Spleen (tissue), 11 donors: ENCODE measurements around the gene CROCC. TPM values are rescaled to one million over a fixed set of nuclear protein-coding genes. Genes with fewer than 3 reads are reported as not detected.

Experiments
- DNase-seq: peaks from one replicate; pipeline ENCODE4 v3.0.0-alpha.2; 2020
- H3K27ac ChIP-seq, 8 donors: fragments of 200-600 bp; sonication (generic) in 7 of 8; 1 replicate in 4 of 8; 2 replicates in 4 of 8; pipeline versions ENCODE4 v1.5.0 to v1.8.0; 2016 to 2021; ENCODE audit warnings: inconsistent platforms in 4 of 8, mild to moderate bottlenecking in 4 of 8, moderate library complexity in 1 of 8
- H3K27me3 ChIP-seq, 7 donors: fragments of 200-600 bp; sonication (generic) in 6 of 7; replicated peaks in 1 of 7; 1 replicate in 4 of 7; 2 replicates in 3 of 7; pipeline versions ENCODE4 v1.5.0 to v1.8.0; 2016 to 2021; ENCODE audit warnings: inconsistent platforms in 3 of 7, mild to moderate bottlenecking in 1 of 7
- H3K36me3 ChIP-seq, 6 donors: fragments of 200-600 bp; sonication (generic) in 5 of 6; 1 replicate in 4 of 6; 2 replicates in 2 of 6; pipeline versions ENCODE4 v1.5.0 to v1.8.0; 2016 to 2021; ENCODE audit warnings: inconsistent platforms in 2 of 6
- H3K4me1 ChIP-seq, 6 donors: fragments of 200-600 bp; sonication (generic) in 5 of 6; 1 replicate in 3 of 6; 2 replicates in 3 of 6; pipeline versions ENCODE4 v1.5.0 to v1.8.0; 2016 to 2021; ENCODE audit warnings: inconsistent platforms in 3 of 6
- H3K4me3 ChIP-seq, 8 donors: fragments of 200-600 bp; sonication (generic) in 7 of 8; 1 replicate in 4 of 8; 2 replicates in 4 of 8; pipeline versions ENCODE4 v1.5.0 to v1.8.0; 2016 to 2021; ENCODE audit warnings: inconsistent platforms in 4 of 8, mild to moderate bottlenecking in 4 of 8, moderate library complexity in 2 of 8
- H3K9me3 ChIP-seq, 8 donors: fragments of 200-600 bp; sonication (generic) in 7 of 8; 1 replicate in 4 of 8; 2 replicates in 4 of 8; pipeline versions ENCODE4 v1.5.0 to v1.8.0; 2016 to 2021; ENCODE audit warnings: inconsistent platforms in 4 of 8
- POLR2A ChIP-seq, 3 donors: fragments of 450-650 bp; IDR thresholded peaks; one replicate each; pipeline ENCODE4 v1.5.1; 2017; ENCODE audit warnings: antibody characterized with exemption in 3 of 3, mild to moderate bottlenecking in 1 of 3
- POLR2AphosphoS5 ChIP-seq, 3 donors: sonication (generic); formaldehyde crosslinking; IDR thresholded peaks; one replicate each; pipeline ENCODE4 v1.5.1; 2017; ENCODE audit warnings: antibody characterized with exemption in 3 of 3
- WGBS, 5 donors: extraction: QIAGEN DNeasy Blood & Tissue Kit in 3 of 5; methylation state at CpG; one replicate each; pipeline versions ENCODE4 v1.1.5 to v1.1.7; 2013 to 2018; 5-methylcytosine and 5-hydroxymethylcytosine counted together
- intact Hi-C: fragments of 100-400 bp; cut with DNase I; formaldehyde crosslinking; loops from one replicate; pipeline ENCODE4 v1.15.0; 2023; ENCODE audit warnings: low total_unique reads
- polyA plus RNA-seq, 3 donors: library from polyadenylated mRNA; stranded (reverse); fragments of 200-250 nt; gene quantifications; one replicate each; pipeline ENCODE4 v1.2.1, GENCODE V29; 2013
- total RNA-seq, 7 donors: library from RNA; depleted of rRNA in 3 of 7; stranded (reverse); fragments of >200 nt in 3 of 7; fragmentation: NEBNext Ultra II Directional in 4 of 7; extraction: Animal tissue kit (Norgen Biotek cat#: 25700) in 4 of 7; gene quantifications; one replicate each; pipeline versions ENCODE4 v1.1.0 to v1.2.1, GENCODE V29; 2016 to 2021
- TF ChIP-seq, protein P1 (sequence below), 11 experiments: fragments of 200-600 bp in 7 of 11; fragments of 450-650 bp in 4 of 11; sonication (generic) in 4 of 11; IDR thresholded peaks in 8 of 11; conservative IDR thresholded peaks in 3 of 11; 1 replicate in 7 of 11; 2 replicates in 4 of 11; pipeline versions ENCODE4 v1.4.0 to v1.8.0; 2016 to 2021; ENCODE audit warnings: antibody characterized with exemption in 11 of 11, inconsistent platforms in 4 of 11, mild to moderate bottlenecking in 1 of 11
- donor health status: healthy with polysubstance abuse.
- donor health status: DM: no; HTN: no; CAD: no; lungs with moderate emphysema.
- donor health status: DM: no; HTN: no; CAD: no.
- donor health status: Bipolar disorder and iron deficiency.
- donor health status: healthy.
- donor health status: DM: no; HTN: no; CAD: no.
- donor health status: DM: yes; HTN: yes; CAD: no.

Gene CROCC
- total and polyA plus RNA-seq, 10 donors = 14.5 to 55.4 (median 30.7) TPM

DNA sequence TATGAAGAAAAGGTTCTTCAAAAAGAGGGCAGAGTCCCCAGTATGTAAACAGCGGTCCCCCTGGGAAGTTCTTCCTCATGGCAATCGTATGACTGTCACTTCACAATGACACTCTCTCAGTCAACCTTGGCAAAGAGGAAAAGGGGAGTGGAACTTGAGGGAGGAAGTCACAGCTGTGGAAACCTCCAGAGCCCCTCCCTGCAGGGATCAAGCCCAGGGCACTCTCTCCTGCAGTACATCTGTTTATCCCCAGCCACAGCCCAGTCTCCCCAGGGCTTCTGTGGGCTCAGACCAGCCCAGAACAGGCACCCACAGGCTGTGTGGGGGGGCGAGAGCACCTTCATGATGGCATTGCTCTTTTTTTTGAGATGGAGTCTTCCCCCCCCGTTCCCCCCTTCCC is 88.0 kb downstream of the CROCC start:
- Histone ChIP-seq H3K4me3 (peak overlapping the region in 3 of 8 donors; percentile 75 to 97 (median 92)), H3K27ac (peak overlapping the region in 6 of 8 donors; percentile 62 to 88 (median 76)), H3K36me3 (peaks cover 0 to 26% (median 16%) of the 10 kb centered on the region in 6 donors), H3K4me1 (peaks cover 24 to 65% (median 55%) of the 10 kb centered on the region in 6 donors), H3K27me3 (no peaks in the 10 kb centered on the region), H3K9me3 (no peaks in the 10 kb centered on the region)
- TF ChIP-seq POLR2A (IDR thresholded peaks at IDR 0.05) (no peak), POLR2AphosphoS5 (IDR thresholded peaks at IDR 0.05) (peak in 1 of 3 donors; percentile 54)
- TF ChIP-seq, protein P1, sequence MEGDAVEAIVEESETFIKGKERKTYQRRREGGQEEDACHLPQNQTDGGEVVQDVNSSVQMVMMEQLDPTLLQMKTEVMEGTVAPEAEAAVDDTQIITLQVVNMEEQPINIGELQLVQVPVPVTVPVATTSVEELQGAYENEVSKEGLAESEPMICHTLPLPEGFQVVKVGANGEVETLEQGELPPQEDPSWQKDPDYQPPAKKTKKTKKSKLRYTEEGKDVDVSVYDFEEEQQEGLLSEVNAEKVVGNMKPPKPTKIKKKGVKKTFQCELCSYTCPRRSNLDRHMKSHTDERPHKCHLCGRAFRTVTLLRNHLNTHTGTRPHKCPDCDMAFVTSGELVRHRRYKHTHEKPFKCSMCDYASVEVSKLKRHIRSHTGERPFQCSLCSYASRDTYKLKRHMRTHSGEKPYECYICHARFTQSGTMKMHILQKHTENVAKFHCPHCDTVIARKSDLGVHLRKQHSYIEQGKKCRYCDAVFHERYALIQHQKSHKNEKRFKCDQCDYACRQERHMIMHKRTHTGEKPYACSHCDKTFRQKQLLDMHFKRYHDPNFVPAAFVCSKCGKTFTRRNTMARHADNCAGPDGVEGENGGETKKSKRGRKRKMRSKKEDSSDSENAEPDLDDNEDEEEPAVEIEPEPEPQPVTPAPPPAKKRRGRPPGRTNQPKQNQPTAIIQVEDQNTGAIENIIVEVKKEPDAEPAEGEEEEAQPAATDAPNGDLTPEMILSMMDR (IDR thresholded peaks at IDR 0.05 in 8 of 11, conservative IDR thresholded peaks at IDR 0.05 in 3 of 11) = no peak
- intact Hi-C loops = no loop called here
- peak; percentile 76 for DNase-seq
- 10 to 22% (median 17%) methylated on average over 4 of the region's 4 CpGs for WGBS, 5 donors

GRCh38 chr1:17011092-17011438 is 89.3 kb downstream of the CROCC start:
- TF ChIP-seq, protein P1 (IDR thresholded peaks at IDR 0.05 in 8 of 11, conservative IDR thresholded peaks at IDR 0.05 in 3 of 11) = no peak
- TF ChIP-seq POLR2AphosphoS5 (IDR thresholded peaks at IDR 0.05) (no peak), POLR2A (IDR thresholded peaks at IDR 0.05) (no peak)
- Histone ChIP-seq H3K9me3 (no peaks in the 10 kb centered on the region), H3K4me3 (peak overlapping the region; percentile 75 to 97 (median 92)), H3K4me1 (peaks cover 24 to 79% (median 60%) of the 10 kb centered on the region in 6 donors), H3K36me3 (peaks cover 0 to 13% (median 2%) of the 10 kb centered on the region in 6 donors), H3K27me3 (no peaks in the 10 kb centered on the region), H3K27ac (peak overlapping the region; percentile 29 to 88 (median 70))
- intact Hi-C loops = no loop called here
- 0 to 2% (median 0%) methylated on average over 15 of the region's 15 CpGs for WGBS, 5 donors
- no peak for DNase-seq

DNA sequence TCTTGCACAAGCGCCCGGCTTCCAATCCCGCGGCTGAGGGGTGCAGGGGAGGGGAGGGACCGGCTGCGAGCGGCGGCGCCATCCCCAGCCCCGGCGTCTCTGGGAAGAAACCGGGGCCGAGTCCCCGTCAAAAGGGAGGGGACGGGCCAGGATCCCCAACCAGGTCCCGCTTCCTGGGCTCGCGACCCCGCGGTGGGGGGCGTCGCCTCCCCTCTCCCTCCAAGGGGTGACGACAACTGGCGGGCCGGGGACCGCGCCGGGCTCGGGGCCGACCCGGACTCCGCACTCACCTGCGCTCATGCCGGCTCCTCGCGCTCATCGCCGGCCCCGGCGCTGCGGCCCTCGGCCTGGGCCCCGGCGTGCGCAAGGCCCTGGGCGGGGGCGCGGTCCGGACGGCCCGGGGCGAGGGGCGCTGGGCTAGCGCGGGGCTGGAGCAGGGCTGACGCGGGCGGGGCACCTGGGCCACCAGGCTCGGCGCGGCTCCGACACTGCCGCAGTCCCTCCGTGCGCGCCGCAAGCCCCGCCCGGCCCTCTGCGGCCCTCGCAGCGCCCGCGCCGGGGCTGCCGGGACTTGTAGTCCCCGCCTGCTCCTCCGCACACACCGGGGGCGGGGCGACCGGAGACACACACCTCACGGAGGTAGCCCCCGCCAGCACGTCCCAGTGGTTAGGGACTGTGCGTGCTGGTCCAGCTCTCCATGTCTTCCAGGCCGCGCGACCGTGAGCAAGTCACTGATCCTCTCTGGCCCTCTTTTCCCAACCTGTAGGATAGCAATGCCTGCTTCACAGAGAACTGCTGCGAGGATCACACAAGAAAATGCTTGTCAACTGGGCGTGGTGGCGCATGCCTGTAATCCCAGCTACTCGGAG is 89.9 kb downstream of the CROCC start, which contains the start of gene ATP13A2:
TSS of gene ATP13A2 (minus strand) at position 490 of the 869 bp plus-strand sequence. CDS start at position 300, 190 bp downstream.
- peaks cover 24 to 84% (median 61%) of the 10 kb centered on the region in 6 donors for H3K4me1 ChIP-seq
- no peaks in the 10 kb centered on the region for H3K27me3 ChIP-seq
- H3K4me3 ChIP-seq = peak within 1 kb of the TSS; percentile 75 to 97 (median 92)
- peak within 1 kb of the TSS; percentile 29 to 88 (median 70) for H3K27ac ChIP-seq
- H3K36me3 ChIP-seq = peaks cover 0 to 6% (median 0%) of the 10 kb centered on the region in 6 donors
- TF ChIP-seq POLR2AphosphoS5 (IDR thresholded peaks at IDR 0.05) (peak; percentile 42 to 79 (median 76)), POLR2A (IDR thresholded peaks at IDR 0.05) (no peak)
- intact Hi-C loops = no loop called here
- H3K9me3 ChIP-seq = no peaks in the 10 kb centered on the region
- 0 to 4% (median 2%) methylated on average over 37 to 94 of the region's 94 CpGs for WGBS, 5 donors
- DNase-seq = peak; percentile 97

DNA sequence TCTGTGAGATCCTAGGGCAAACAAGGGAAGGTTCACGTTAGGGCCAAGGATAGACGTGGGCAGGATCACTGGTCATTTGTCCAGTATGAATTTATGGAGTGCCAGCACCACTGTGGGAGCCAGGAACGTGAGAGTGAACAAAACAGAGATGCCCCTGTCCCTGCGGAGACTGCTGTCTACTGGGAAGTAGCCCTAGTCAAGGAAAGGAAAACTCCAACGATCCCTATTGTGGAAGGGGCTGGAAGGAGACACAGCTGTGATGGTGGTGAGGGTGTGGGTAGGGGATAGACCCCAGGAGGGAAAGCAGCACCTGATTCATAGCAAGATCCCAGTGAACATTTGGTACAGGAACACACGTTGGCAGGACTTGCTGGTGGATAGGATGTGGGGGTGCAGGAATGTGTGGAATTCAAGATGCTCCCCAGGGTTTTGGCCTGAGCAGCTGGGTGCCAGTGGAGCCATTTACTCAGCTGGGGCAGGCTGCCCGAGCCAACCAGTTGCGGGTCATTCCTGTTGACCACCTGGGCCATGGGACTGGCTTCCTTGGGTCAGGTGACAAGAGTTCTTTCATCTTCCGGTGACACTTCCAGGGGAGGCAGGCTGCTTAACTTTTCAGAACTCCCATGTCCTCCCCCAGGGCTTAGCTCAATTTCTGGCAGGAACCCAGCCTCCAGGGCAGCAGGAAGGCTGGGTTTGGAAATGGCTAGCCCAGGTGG is 91.2 kb downstream of the CROCC start:
- Histone ChIP-seq H3K4me1 (peaks cover 24 to 83% (median 61%) of the 10 kb centered on the region in 6 donors), H3K27ac (peak overlapping the region in 1 of 8 donors; percentile 38), H3K27me3 (no peaks in the 10 kb centered on the region), H3K36me3 (peaks cover 0 to 7% (median 5%) of the 10 kb centered on the region in 6 donors), H3K9me3 (no peaks in the 10 kb centered on the region), H3K4me3 (no peak overlapping the region)
- DNase-seq = no peak
- TF ChIP-seq POLR2AphosphoS5 (IDR thresholded peaks at IDR 0.05) = no peak
- TF ChIP-seq, protein P1 (IDR thresholded peaks at IDR 0.05 in 8 of 11, conservative IDR thresholded peaks at IDR 0.05 in 3 of 11) = no peak
- no peak for TF ChIP-seq POLR2A (IDR thresholded peaks at IDR 0.05)
- intact Hi-C loops = no loop called here
- WGBS, 5 donors = 67 to 85% (median 77%) methylated on average over 8 to 9 of the region's 9 CpGs
